PFSK-1 (cell line): ENCODE measurements around the gene PCCA.

Experiments
- POLR2AphosphoS5 ChIP-seq: IDR thresholded peaks from 2 replicates; pipeline ENCODE4 v1.6.1; 2012; ENCODE audit warnings: low read depth, mild to moderate bottlenecking, control low read depth, low read length, moderate library complexity
- REST ChIP-seq, 2 experiments: IDR thresholded peaks; 2 replicates each; pipeline versions ENCODE4 v1.6.1 to v1.8.0; 2011 to 2012; ENCODE audit warnings: low read depth in 2 of 2, low read length in 2 of 2, control low read depth in 1 of 2, inconsistent platforms in 1 of 2, mild to moderate bottlenecking in 1 of 2, moderate library complexity in 1 of 2; ENCODE audit not compliant: insufficient read depth in 1 of 2
- SIN3A ChIP-seq: IDR thresholded peaks from 2 replicates; pipeline ENCODE4 v1.6.1; 2012; ENCODE audit warnings: mild to moderate bottlenecking, low read length, moderate library complexity, borderline replicate concordance; ENCODE audit not compliant: insufficient read depth
- TAF1 ChIP-seq: IDR thresholded peaks from 2 replicates; pipeline ENCODE4 v1.6.1; 2012; ENCODE audit warnings: low read length, control low read depth, borderline replicate concordance; ENCODE audit not compliant: insufficient read depth

- TF ChIP-seq REST (IDR thresholded peaks at IDR 0.05; ENCODE audit: insufficient read depth in 1 of 2, low read depth in 2 of 2, low read length in 2 of 2) (no peak), POLR2AphosphoS5 (no peak), SIN3A (no peak), TAF1 (no peak)
Observed at GRCh38 chr13:100175803-100176182, 86.9 kb downstream of the PCCA start.
